ENCODE data around the gene MAN1C1.

MAN1C1 gene

GRCh38 chr1:25729045-25729444 is 112.5 kb downstream of the MAN1C1 start:
- H3K4me1 Mint-ChIP-seq, result peaks cover 73% of the 10 kb centered on the region
- no peak for TF ChIP-seq CTCF (IDR thresholded peaks at IDR 0.05; ENCODE audit: unreplicated experiment in 3 of 3)
- no peak overlapping the region for H3K4me3 Mint-ChIP-seq
- no peaks in the 10 kb centered on the region for H3K36me3 Mint-ChIP-seq (ENCODE audit: low read depth)
- peak overlapping the region in 1 of 3 experiments; percentile 59 for H3K27ac Mint-ChIP-seq
- H3K27me3 Mint-ChIP-seq (ENCODE audit: low read depth), result peaks cover 5% of the 10 kb centered on the region
- no peaks in the 10 kb centered on the region for H3K9me3 Mint-ChIP-seq

GRCh38 chr1:25729790-25730644 is 113.4 kb downstream of the MAN1C1 start:
- Mint-ChIP-seq H3K4me3 (peak overlapping the region in 1 of 3 experiments; percentile 32), H3K27ac (peak overlapping the region; percentile 85 to 96 (median 88)), H3K9me3 (no peaks in the 10 kb centered on the region), H3K4me1 (peaks cover 71% of the 10 kb centered on the region), H3K27me3 (ENCODE audit: low read depth) (peaks cover 5% of the 10 kb centered on the region), H3K36me3 (ENCODE audit: low read depth) (no peaks in the 10 kb centered on the region)
- TF ChIP-seq CTCF (IDR thresholded peaks at IDR 0.05; ENCODE audit: unreplicated experiment in 3 of 3), result no peak

GRCh38 chr1:25731148-25731547 is 114.6 kb downstream of the MAN1C1 start:
- H3K27me3 Mint-ChIP-seq (ENCODE audit: low read depth), result peaks cover 8% of the 10 kb centered on the region
- no peak overlapping the region for H3K4me3 Mint-ChIP-seq
- no peak for TF ChIP-seq CTCF (IDR thresholded peaks at IDR 0.05; ENCODE audit: unreplicated experiment in 3 of 3)
- H3K36me3 Mint-ChIP-seq (ENCODE audit: low read depth), result no peaks in the 10 kb centered on the region
- peaks cover 68% of the 10 kb centered on the region for H3K4me1 Mint-ChIP-seq
- no peaks in the 10 kb centered on the region for H3K9me3 Mint-ChIP-seq
- peak overlapping the region; percentile 28 to 88 (median 36) for H3K27ac Mint-ChIP-seq

- Mint-ChIP-seq H3K27ac (peak overlapping the region; percentile 28 to 88 (median 36)), H3K4me3 (no peak overlapping the region), H3K9me3 (no peaks in the 10 kb centered on the region), H3K4me1 (peaks cover 70% of the 10 kb centered on the region), H3K27me3 (ENCODE audit: low read depth) (peaks cover 8% of the 10 kb centered on the region), H3K36me3 (ENCODE audit: low read depth) (no peaks in the 10 kb centered on the region)
- TF ChIP-seq CTCF (IDR thresholded peaks at IDR 0.05; ENCODE audit: unreplicated experiment in 3 of 3), result no peak
Measured at GRCh38 chr1:25731626-25732370, 115.2 kb downstream of the MAN1C1 start.

- Mint-ChIP-seq H3K27ac (peak overlapping the region in 1 of 3 experiments; percentile 59), H3K4me3 (no peak overlapping the region), H3K9me3 (no peaks in the 10 kb centered on the region), H3K36me3 (ENCODE audit: low read depth) (no peaks in the 10 kb centered on the region), H3K27me3 (ENCODE audit: low read depth) (peaks cover 8% of the 10 kb centered on the region), H3K4me1 (peaks cover 70% of the 10 kb centered on the region)
- TF ChIP-seq CTCF (IDR thresholded peaks at IDR 0.05; ENCODE audit: unreplicated experiment in 3 of 3), result no peak
Measured at GRCh38 chr1:25732821-25733220, 116.2 kb downstream of the MAN1C1 start.

Measured in nephron (organoid).